ENCODE results near the gene CDCA4. TPM values are rescaled to one million over a fixed set of nuclear protein-coding genes. Genes with fewer than 3 reads are reported as not detected.
"Not testable (repeated sequence)": the region's sequence is repeated elsewhere in the genome, so short reads cannot be mapped to it uniquely, and the experiment has no call there.

Gene CDCA4
- total RNA-seq, 1 experiment from 2014 or later, result 42.8 TPM

- no peak for DNase-seq (ENCODE audit: low spot score)
These were observed 37.7 kb upstream of the CDCA4 start for GRCh38 chr14:105058521-105059034.

GRCh38 chr14:105056303-105056831 is 35.5 kb upstream of the CDCA4 start:
- DNase-seq (ENCODE audit: low spot score), result no peak

GRCh38 chr14:105055736-105056302 is 34.9 kb upstream of the CDCA4 start:
- no peak for DNase-seq (ENCODE audit: low spot score)

GRCh38 chr14:105055334-105055733 is 34.5 kb upstream of the CDCA4 start:
- DNase-seq (ENCODE audit: low spot score), result no peak

GRCh38 chr14:105053996-105054395 is 33.1 kb upstream of the CDCA4 start:
- no peak for DNase-seq (ENCODE audit: low spot score)

- DNase-seq (ENCODE audit: low spot score), result no peak
These were observed 32.5 kb upstream of the CDCA4 start for GRCh38 chr14:105053421-105053820.

- DNase-seq (ENCODE audit: low spot score), result no peak
These were observed 31.2 kb upstream of the CDCA4 start for GRCh38 chr14:105052110-105052458.

- no peak for DNase-seq (ENCODE audit: low spot score)
These were observed 30.6 kb upstream of the CDCA4 start for GRCh38 chr14:105051182-105052109.

GRCh38 chr14:105050551-105050897 is 29.6 kb upstream of the CDCA4 start:
- peak; percentile 70 for DNase-seq (ENCODE audit: low spot score)

- DNase-seq (ENCODE audit: low spot score), result no peak
These were observed 29.1 kb upstream of the CDCA4 start for GRCh38 chr14:105049753-105050550.

GRCh38 chr14:105047283-105048016 is 26.6 kb upstream of the CDCA4 start:
- DNase-seq (ENCODE audit: low spot score), result no peak

GRCh38 chr14:105046891-105047282 is 26.0 kb upstream of the CDCA4 start:
- no peak for DNase-seq (ENCODE audit: low spot score)

GRCh38 chr14:105045710-105046326 is 24.9 kb upstream of the CDCA4 start:
- peak; percentile 57 for DNase-seq (ENCODE audit: low spot score)

GRCh38 chr14:105043641-105044040 is 22.8 kb upstream of the CDCA4 start:
- no peak for DNase-seq (ENCODE audit: low spot score)

GRCh38 chr14:105042813-105043212 is 21.9 kb upstream of the CDCA4 start:
- DNase-seq (ENCODE audit: low spot score), result no peak

- DNase-seq (ENCODE audit: low spot score), result no peak
These were observed 21.2 kb upstream of the CDCA4 start for GRCh38 chr14:105041841-105042765.

GRCh38 chr14:105039458-105040205 is 18.7 kb upstream of the CDCA4 start:
- DNase-seq (ENCODE audit: low spot score), result no peak

GRCh38 chr14:105035616-105036015 is 14.7 kb upstream of the CDCA4 start:
- DNase-seq (ENCODE audit: low spot score), result not testable (repeated sequence)
